ENCODE results near the gene ANO3.

ANO3 gene

GRCh38 chr11:26365284-26365683 is 33.4 kb downstream of the ANO3 start:
- no peak for DNase-seq

- DNase-seq, result no peak
These were observed 45.7 kb downstream of the ANO3 start for GRCh38 chr11:26377619-26378018.

GRCh38 chr11:26399336-26399735 is 67.4 kb downstream of the ANO3 start:
- DNase-seq, result no peak

- no peak for DNase-seq
These were observed 78.9 kb downstream of the ANO3 start for GRCh38 chr11:26410706-26411366.

- DNase-seq, result no peak
These were observed 81.0 kb downstream of the ANO3 start for GRCh38 chr11:26412955-26413354.

GRCh38 chr11:26418386-26418912 is 86.5 kb downstream of the ANO3 start:
- no peak for DNase-seq

GRCh38 chr11:26420331-26420730 is 88.4 kb downstream of the ANO3 start:
- no peak for DNase-seq

GRCh38 chr11:26424255-26424654 is 92.3 kb downstream of the ANO3 start:
- no peak for DNase-seq

GRCh38 chr11:26439854-26440253 is 107.9 kb downstream of the ANO3 start:
- DNase-seq, result no peak

- no peak for DNase-seq
These were observed 110.2 kb downstream of the ANO3 start for GRCh38 chr11:26442131-26442530.

GRCh38 chr11:26443617-26444016 is 111.7 kb downstream of the ANO3 start:
- DNase-seq, result no peak

GRCh38 chr11:26457636-26458035 is 125.7 kb downstream of the ANO3 start:
- no peak for DNase-seq

GRCh38 chr11:26465274-26465673 is 133.3 kb downstream of the ANO3 start:
- no peak for DNase-seq

GRCh38 chr11:26467506-26467905 is 135.6 kb downstream of the ANO3 start:
- no peak for DNase-seq

GRCh38 chr11:26470992-26471391 is 139.1 kb downstream of the ANO3 start:
- no peak for DNase-seq

- DNase-seq, result no peak
These were observed 141.6 kb downstream of the ANO3 start for GRCh38 chr11:26473216-26474194.

- DNase-seq, result no peak
These were observed 142.5 kb downstream of the ANO3 start for GRCh38 chr11:26474401-26474800.

- DNase-seq, result no peak
These were observed 145.5 kb downstream of the ANO3 start for GRCh38 chr11:26477396-26477795.

GRCh38 chr11:26478710-26479109 is 146.8 kb downstream of the ANO3 start:
- DNase-seq, result no peak

- no peak for DNase-seq
These were observed 148.1 kb downstream of the ANO3 start for GRCh38 chr11:26480041-26480440.

- DNase-seq, result no peak
These were observed 151.2 kb downstream of the ANO3 start for GRCh38 chr11:26483108-26483507.

GRCh38 chr11:26490546-26490945 is 158.6 kb downstream of the ANO3 start:
- no peak for DNase-seq

GRCh38 chr11:26493616-26494015 is 161.7 kb downstream of the ANO3 start:
- DNase-seq, result no peak

GRCh38 chr11:26507229-26507628 is 175.3 kb downstream of the ANO3 start:
- DNase-seq, result no peak

All from NCI-H345 (cell line).